NB4 (cell line): ENCODE data around the gene TRAPPC3L.

Source experiments
- DNase-seq: peaks from one replicate; pipeline ENCODE4 v3.0.0; 2010; ENCODE audit warnings: low read depth
- H3K4me3 ChIP-seq: one replicate; pipeline ENCODE4 v1.5.1; 2011; ENCODE audit warnings: mild to moderate bottlenecking, low read depth, low read length, moderate library complexity
- MYC ChIP-seq: IDR thresholded peaks from 2 replicates; pipeline ENCODE4 v1.6.1; 2011; ENCODE audit warnings: low read depth, low read length
- POLR2A ChIP-seq: IDR thresholded peaks from 2 replicates; pipeline ENCODE4 v1.6.1; 2011; ENCODE audit warnings: mild to moderate bottlenecking; ENCODE audit not compliant: insufficient read length; ENCODE audit errors: extremely low read depth
- TF ChIP-seq, protein P1 (sequence below): IDR thresholded peaks from 2 replicates; pipeline ENCODE4 v1.6.1; 2011; ENCODE audit warnings: low read depth, low read length
- TF ChIP-seq, protein P2 (sequence below): IDR thresholded peaks from one replicate; pipeline ENCODE4 v1.5.1; 2012; ENCODE audit warnings: low read depth, low read length

The TRAPPC3L gene

DNA sequence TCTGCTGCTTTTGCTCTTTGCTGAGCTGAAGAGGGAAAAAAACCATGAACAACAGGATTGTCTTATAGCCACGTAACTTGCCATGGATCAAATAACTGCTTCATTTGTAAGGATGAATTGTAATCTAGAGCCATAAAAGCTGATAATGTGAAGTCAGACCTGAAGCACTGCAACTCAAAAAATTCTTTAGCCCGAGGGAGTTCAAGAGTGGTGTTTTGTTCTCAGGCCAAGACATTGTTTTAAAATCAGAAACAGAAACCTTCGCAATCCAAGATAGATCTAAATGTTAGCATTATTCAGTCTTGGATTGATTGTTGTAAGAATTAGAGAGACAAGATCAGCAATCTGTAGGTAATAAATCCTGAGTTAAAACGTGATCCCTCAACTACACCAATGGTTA is at the start of gene TRAPPC3L:
TRAPPC3L (minus strand) TSS at position 34 of the 400 bp plus-strand sequence. CDS start 170 bp downstream, outside the sequence.
- TF ChIP-seq, protein P1, sequence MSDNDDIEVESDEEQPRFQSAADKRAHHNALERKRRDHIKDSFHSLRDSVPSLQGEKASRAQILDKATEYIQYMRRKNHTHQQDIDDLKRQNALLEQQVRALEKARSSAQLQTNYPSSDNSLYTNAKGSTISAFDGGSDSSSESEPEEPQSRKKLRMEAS = no peak
- TF ChIP-seq MYC (no peak), POLR2A (no peak)
- TF ChIP-seq, protein P2, sequence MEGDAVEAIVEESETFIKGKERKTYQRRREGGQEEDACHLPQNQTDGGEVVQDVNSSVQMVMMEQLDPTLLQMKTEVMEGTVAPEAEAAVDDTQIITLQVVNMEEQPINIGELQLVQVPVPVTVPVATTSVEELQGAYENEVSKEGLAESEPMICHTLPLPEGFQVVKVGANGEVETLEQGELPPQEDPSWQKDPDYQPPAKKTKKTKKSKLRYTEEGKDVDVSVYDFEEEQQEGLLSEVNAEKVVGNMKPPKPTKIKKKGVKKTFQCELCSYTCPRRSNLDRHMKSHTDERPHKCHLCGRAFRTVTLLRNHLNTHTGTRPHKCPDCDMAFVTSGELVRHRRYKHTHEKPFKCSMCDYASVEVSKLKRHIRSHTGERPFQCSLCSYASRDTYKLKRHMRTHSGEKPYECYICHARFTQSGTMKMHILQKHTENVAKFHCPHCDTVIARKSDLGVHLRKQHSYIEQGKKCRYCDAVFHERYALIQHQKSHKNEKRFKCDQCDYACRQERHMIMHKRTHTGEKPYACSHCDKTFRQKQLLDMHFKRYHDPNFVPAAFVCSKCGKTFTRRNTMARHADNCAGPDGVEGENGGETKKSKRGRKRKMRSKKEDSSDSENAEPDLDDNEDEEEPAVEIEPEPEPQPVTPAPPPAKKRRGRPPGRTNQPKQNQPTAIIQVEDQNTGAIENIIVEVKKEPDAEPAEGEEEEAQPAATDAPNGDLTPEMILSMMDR = no peak
- no peak for DNase-seq
- no peak within 1 kb of the TSS for H3K4me3 ChIP-seq

DNA sequence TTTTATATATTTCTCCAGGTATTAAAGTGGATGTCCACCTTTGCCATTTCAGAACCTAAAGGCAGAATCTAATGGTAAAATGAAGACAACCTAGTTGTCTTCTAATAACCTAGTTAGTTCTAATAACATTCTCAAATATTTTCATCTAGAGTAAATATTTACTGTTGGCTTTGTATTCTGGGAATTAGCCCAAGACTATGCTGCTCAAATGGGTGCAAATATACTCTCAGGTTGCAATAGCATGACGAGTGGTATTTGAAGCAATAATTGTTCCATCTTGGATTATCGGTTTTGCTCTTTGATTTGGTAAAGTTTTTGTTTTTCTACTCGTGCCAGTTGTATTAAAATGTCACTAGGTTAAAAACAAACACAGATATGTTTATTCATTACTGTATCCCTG is 49.8 kb upstream of the TRAPPC3L start:
- no peak overlapping the region for H3K4me3 ChIP-seq
- no peak for DNase-seq
- TF ChIP-seq MYC (no peak), POLR2A (no peak)
- TF ChIP-seq, protein P2 = no peak
- TF ChIP-seq, protein P1 = no peak

DNA sequence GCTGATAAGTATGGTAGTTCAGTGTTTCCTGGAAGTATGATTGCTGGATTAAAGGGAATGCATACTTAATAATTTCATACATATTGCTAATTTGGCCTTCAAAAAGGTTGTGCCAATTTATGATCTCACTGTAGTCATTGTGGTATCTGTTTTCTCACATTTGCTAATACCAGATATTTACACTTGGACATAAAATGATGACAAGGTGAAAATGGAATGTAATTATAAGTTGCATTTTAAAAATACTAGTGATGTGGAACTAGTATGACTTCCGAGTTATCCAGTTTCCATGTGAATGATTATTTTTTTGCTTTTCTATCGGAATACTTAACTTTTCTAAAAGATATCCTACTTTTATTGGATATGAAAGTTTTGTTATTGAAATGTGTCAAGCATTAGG is 41.3 kb upstream of the TRAPPC3L start:
- TF ChIP-seq POLR2A = no peak
- TF ChIP-seq, protein P2 = no peak
- TF ChIP-seq MYC = no peak
- TF ChIP-seq, protein P1 = no peak
- no peak for DNase-seq

DNA sequence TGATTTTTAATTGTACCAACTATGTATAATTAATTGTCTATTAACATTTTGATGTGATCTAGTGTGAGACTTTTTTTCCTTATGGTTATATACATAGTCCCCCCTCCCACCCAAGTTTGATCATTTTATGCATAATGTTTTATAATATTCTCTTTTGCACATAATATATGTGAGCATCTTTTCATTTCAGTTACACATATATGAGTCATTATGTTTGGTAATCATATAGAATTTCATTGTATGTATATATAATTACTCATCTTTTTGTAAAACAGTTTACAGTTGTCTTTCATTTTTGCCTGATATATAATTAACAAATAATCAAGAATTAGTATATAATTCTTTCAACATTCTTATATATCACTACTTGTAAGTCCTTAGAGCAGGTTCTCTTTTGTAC is 40.8 kb upstream of the TRAPPC3L start:
- H3K4me3 ChIP-seq = no peak overlapping the region
- DNase-seq = no peak
- no peak for TF ChIP-seq MYC
- no peak for TF ChIP-seq POLR2A
- TF ChIP-seq, protein P1 = no peak
- TF ChIP-seq, protein P2 = no peak

More for the DNA sequence above, 41.3 kb upstream of the TRAPPC3L start:
- no peak overlapping the region for H3K4me3 ChIP-seq

DNA sequence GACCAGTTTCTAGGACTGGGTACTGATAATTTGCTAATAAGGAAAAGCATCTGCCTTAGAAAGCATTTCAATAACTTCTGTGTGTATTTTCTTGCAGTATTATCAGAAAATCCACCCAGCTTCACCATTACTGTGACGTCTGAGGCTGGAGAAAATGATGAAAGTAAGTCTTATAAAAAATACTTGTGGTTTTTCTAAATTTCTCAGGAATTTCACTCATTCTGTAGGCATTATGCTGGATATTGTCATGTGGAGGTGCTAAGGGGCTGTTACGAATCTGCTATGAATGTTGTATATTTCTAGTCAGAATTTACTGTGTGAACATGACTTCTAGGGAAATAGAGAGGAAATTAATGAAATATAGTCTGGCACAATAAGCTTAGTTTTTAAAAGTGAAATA is 34.7 kb upstream of the TRAPPC3L start:
- no peak overlapping the region for H3K4me3 ChIP-seq
- DNase-seq = no peak
- TF ChIP-seq POLR2A = no peak
- TF ChIP-seq, protein P1 = no peak

DNA sequence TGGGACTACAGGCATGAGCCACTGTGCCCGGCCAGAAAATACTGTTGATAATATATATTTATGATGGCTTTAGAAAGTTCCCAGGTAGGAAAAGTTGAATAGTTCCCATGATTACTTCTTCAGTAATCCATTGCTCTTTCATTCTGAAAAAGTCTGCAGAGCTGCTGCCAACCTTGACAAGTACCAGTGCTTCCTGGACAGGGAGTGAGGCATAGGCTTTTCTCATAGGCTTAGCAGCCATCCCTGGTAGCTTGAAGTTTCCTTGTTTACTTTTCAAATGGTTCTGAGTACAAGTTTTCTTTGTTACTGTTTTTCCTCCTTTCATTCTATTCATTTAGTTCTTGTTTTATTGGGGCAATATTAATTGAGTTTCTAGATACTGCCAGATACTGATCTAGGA is 33.7 kb upstream of the TRAPPC3L start:
- no peak for TF ChIP-seq POLR2A
- TF ChIP-seq, protein P1 = no peak
- TF ChIP-seq MYC = no peak
- TF ChIP-seq, protein P2 = no peak

More for the DNA sequence above, 33.7 kb upstream of the TRAPPC3L start:
- no peak for DNase-seq
- H3K4me3 ChIP-seq = no peak overlapping the region
